Adipocyte (in vitro differentiated cells): Measurements from ENCODE around the gene PTPN14.
A peak's percentile ranks its signal among the peaks of the same experiment; 100 is the strongest.

Experiments used
- DNase-seq: peaks from one replicate; pipeline ENCODE4 v3.0.0-alpha.2; 2015; ENCODE audit warnings: low read depth
- H3K27me3 ChIP-seq: replicated peaks from 2 replicates; pipeline ENCODE4 v1.7.0; 2013; ENCODE audit warnings: mild to moderate bottlenecking, low read length, moderate library complexity; ENCODE audit not compliant: control insufficient read depth, insufficient read depth
- H3K36me3 ChIP-seq: 2 replicates; pipeline ENCODE4 v1.7.0; 2013; ENCODE audit warnings: low read length, mild to moderate bottlenecking, moderate library complexity; ENCODE audit not compliant: control insufficient read depth, insufficient read depth, severe bottlenecking
- H3K4me1 ChIP-seq: 2 replicates; pipeline ENCODE4 v1.7.0; 2013; ENCODE audit warnings: mild to moderate bottlenecking, low read length, moderate library complexity; ENCODE audit not compliant: control insufficient read depth, insufficient read depth
- H3K4me3 ChIP-seq: 2 replicates; pipeline ENCODE4 v1.7.0; 2013; ENCODE audit warnings: mild to moderate bottlenecking, low read length, moderate library complexity
- H3K9ac ChIP-seq: 2 replicates; pipeline ENCODE4 v1.7.0; 2013; ENCODE audit warnings: mild to moderate bottlenecking, low read length, moderate library complexity
- H3K9me3 ChIP-seq: 2 replicates; pipeline ENCODE4 v1.7.0; 2013; ENCODE audit warnings: mild to moderate bottlenecking, low read length, moderate library complexity; ENCODE audit not compliant: control insufficient read depth

The PTPN14 gene

GRCh38 chr1:214445831-214446614, 105.4 kb downstream of the PTPN14 start:
- Histone ChIP-seq H3K9ac (no peak overlapping the region), H3K9me3 (no peaks in the 10 kb centered on the region), H3K4me1 (peaks cover 41% of the 10 kb centered on the region), H3K27me3 (no peaks in the 10 kb centered on the region), H3K36me3 (peaks cover 3% of the 10 kb centered on the region), H3K4me3 (no peak overlapping the region)
- peak; percentile 77 for DNase-seq

DNA sequence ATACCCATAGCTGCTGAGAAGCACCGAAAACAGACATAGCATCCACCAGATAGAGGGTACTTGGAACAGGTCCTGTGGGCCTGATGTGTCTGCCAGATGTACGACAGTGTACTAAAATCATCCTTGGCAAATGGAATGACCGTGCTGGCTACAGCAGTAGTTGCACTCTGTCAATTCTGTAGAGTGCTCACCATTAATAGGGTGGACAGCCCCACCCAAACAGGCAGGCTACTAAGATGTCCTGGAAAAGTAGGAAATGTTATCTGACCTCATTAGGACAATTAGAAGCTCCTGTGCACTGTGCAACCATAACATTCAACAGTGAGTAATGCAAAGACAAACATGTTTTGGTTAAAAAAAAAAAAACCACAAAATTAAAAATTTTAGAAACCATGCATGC, 106.2 kb downstream of the PTPN14 start:
- Histone ChIP-seq H3K9ac (no peak overlapping the region), H3K9me3 (no peaks in the 10 kb centered on the region), H3K27me3 (no peaks in the 10 kb centered on the region), H3K36me3 (no peaks in the 10 kb centered on the region), H3K4me1 (peaks cover 41% of the 10 kb centered on the region), H3K4me3 (no peak overlapping the region)
- peak; percentile 19 for DNase-seq

DNA sequence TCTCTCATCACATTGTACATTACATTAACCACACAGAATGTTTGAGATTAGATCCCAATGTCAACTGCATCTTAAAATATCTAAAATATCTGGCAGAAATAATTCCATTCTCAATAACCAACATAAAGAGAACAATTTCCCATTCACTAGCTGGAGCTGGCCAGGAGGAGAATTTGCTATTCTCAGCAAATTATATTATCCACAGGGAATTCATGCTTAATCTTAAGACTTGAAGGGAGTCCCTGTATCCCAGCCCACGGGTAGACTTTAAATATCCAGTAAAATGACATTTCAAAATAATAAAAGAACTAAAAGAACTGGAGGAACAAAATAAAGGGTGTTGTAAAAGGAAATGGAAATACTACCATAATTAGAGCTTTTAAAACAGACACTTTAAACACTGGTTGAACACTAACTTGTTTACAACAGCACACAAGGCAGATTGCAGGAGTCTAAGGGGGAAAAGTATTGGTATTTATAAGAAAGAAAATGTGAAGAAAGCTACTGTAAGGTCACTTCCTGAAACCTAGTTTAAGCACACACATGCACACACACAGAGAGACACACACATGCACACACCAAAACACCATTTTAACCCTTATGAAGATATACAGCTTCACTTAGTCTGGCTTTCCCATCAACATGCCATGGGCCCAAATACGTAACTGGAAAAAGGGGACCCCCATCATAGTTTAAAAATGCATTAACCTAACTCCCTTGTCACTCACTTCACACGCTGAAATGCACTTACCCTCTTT, 107.0 kb downstream of the PTPN14 start:
- Histone ChIP-seq H3K36me3 (no peaks in the 10 kb centered on the region), H3K9ac (no peak overlapping the region), H3K27me3 (no peaks in the 10 kb centered on the region), H3K4me1 (peaks cover 41% of the 10 kb centered on the region), H3K9me3 (no peaks in the 10 kb centered on the region), H3K4me3 (no peak overlapping the region)
- DNase-seq = no peak

- peaks cover 23% of the 10 kb centered on the region for H3K4me1 ChIP-seq
- no peaks in the 10 kb centered on the region for H3K36me3 ChIP-seq
- H3K9ac ChIP-seq = no peak overlapping the region
- no peak overlapping the region for H3K4me3 ChIP-seq
- no peaks in the 10 kb centered on the region for H3K9me3 ChIP-seq
- H3K27me3 ChIP-seq = no peaks in the 10 kb centered on the region
- DNase-seq = peak; percentile 81
These were observed 110.3 kb downstream of the PTPN14 start for GRCh38 chr1:214441119-214441518.

GRCh38 chr1:214440219-214440965, 111.0 kb downstream of the PTPN14 start:
- Histone ChIP-seq H3K9ac (no peak overlapping the region), H3K27me3 (no peaks in the 10 kb centered on the region), H3K9me3 (no peaks in the 10 kb centered on the region), H3K4me3 (no peak overlapping the region), H3K4me1 (peaks cover 17% of the 10 kb centered on the region), H3K36me3 (no peaks in the 10 kb centered on the region)
- no peak for DNase-seq

GRCh38 chr1:214439352-214440119, 111.9 kb downstream of the PTPN14 start:
- Histone ChIP-seq H3K9me3 (no peaks in the 10 kb centered on the region), H3K36me3 (no peaks in the 10 kb centered on the region), H3K27me3 (no peaks in the 10 kb centered on the region), H3K4me1 (peaks cover 8% of the 10 kb centered on the region), H3K4me3 (no peak overlapping the region), H3K9ac (no peak overlapping the region)
- DNase-seq = no peak

DNA sequence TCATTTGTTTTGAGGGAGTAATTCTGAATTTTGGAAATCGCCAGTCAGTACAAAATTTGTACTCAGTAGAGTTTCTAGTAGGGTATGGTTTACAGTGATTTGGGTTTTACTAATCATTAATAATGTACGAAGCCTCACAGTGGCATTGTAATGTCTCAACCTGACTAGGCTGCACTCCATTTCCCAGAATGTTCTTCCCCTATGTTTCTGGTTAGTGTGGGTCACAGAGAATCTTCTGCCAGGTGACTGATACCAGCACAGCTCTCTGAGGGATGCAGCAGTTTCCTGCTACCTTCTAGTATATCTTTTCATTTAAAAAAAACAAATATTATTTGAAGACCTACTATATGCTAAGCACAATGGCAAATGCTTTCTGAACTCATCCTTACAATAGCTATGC, 112.9 kb downstream of the PTPN14 start:
- no peak overlapping the region for H3K9ac ChIP-seq
- H3K9me3 ChIP-seq = no peaks in the 10 kb centered on the region
- DNase-seq = no peak
- no peaks in the 10 kb centered on the region for H3K4me1 ChIP-seq
- no peaks in the 10 kb centered on the region for H3K36me3 ChIP-seq
- H3K4me3 ChIP-seq = no peak overlapping the region
- H3K27me3 ChIP-seq = no peaks in the 10 kb centered on the region

DNA sequence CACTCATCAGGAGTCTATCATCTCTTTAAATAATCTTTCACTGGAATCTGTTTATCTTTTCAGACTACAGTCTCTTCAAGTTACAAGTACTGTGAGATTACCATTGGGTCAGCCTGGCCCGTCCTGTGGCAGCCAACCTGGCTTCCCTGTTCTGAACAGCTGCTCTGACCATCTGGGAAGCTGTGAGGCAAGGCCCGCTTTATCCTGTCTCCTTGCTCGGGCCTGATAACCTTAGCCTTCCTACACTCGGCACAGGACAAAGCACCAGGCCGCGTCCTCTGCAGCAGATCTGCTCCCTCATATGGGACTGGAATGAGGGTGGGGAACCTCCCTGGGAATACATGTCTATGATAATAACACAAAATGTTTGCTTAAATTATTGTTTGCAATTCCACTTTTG, 113.3 kb downstream of the PTPN14 start:
- H3K9ac ChIP-seq = no peak overlapping the region
- no peak for DNase-seq
- no peak overlapping the region for H3K4me3 ChIP-seq
- H3K9me3 ChIP-seq = no peaks in the 10 kb centered on the region
- H3K36me3 ChIP-seq = no peaks in the 10 kb centered on the region
- no peaks in the 10 kb centered on the region for H3K27me3 ChIP-seq
- H3K4me1 ChIP-seq = no peaks in the 10 kb centered on the region

GRCh38 chr1:214435867-214436266, 115.5 kb downstream of the PTPN14 start:
- Histone ChIP-seq H3K4me3 (no peak overlapping the region), H3K36me3 (no peaks in the 10 kb centered on the region)

DNA sequence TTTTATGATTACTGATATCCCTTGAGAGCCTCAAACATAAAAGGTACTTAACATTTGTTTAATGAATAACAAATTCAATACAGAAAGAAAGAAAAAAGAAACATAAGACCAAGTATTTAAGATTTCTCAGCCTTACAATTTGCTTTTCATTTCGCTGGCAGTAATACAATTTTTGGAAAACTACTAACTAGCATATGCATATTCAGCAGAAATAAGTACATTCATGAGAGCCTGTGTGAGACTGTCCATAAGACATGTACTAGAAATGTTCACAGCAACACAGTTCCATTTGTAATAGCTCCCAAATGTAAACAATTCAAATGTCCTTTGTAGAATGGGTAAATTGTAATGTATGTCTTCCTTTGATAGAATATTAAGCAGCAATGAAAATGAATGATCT, 119.2 kb downstream of the PTPN14 start:
- no peak for DNase-seq
- Histone ChIP-seq H3K27me3 (no peaks in the 10 kb centered on the region), H3K36me3 (no peaks in the 10 kb centered on the region), H3K4me3 (no peak overlapping the region), H3K9me3 (no peaks in the 10 kb centered on the region), H3K4me1 (peaks cover 12% of the 10 kb centered on the region), H3K9ac (no peak overlapping the region)

More at GRCh38 chr1:214435867-214436266, 115.5 kb downstream of the PTPN14 start:
- Histone ChIP-seq H3K4me1 (no peaks in the 10 kb centered on the region), H3K9me3 (no peaks in the 10 kb centered on the region), H3K9ac (no peak overlapping the region), H3K27me3 (no peaks in the 10 kb centered on the region)
- DNase-seq = no peak
